ENCODE results near the gene GLS.
A peak's percentile ranks its signal among the peaks of the same experiment; 100 is the strongest.

Gene GLS

DNA sequence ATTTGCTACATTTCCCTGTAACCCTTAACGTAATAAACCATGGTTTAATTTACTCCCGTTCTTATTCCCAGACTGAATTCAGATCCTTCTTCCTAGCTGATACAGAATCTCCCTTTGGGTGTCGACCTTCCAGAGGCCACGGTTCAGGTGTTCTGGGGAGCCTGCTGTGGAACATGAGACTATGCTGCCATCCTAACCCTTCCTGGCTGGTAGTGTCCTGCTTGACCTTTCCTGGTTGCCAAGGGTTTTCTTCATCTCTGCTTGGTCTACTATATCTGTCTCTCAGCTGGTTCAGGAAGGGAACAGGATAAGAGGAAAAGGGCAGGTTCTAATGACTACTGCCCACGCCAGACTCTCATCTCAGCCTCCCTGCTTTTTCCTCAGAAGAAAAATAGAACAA is 96.9 kb downstream of the GLS start:
- no peaks in the 10 kb centered on the region for H3K27me3 ChIP-seq (ENCODE audit: insufficient read depth, low read length, poor library complexity, severe bottlenecking)
- peaks cover 74% of the 10 kb centered on the region; the same call in 1 of the 2 replicates for H3K36me3 ChIP-seq (ENCODE audit: insufficient read depth, low read length)
- no peaks in the 10 kb centered on the region for H3K9me3 ChIP-seq (ENCODE audit: insufficient read depth, low read depth, low read length)
- H3K4me3 ChIP-seq (ENCODE audit: low read length, poor library complexity, severe bottlenecking): no peak overlapping the region
- no peak overlapping the region for H3K4me2 ChIP-seq (ENCODE audit: low read depth, low read length, poor library complexity, severe bottlenecking)
- TF ChIP-seq CTCF (conservative IDR thresholded peaks at IDR 0.05; ENCODE audit: low read length) (no peak), EZH2phosphoT487 (IDR thresholded peaks at IDR 0.05; ENCODE audit: borderline replicate concordance) (no peak)
- peaks cover 38% of the 10 kb centered on the region for H3K4me1 ChIP-seq (ENCODE audit: insufficient read depth, low read length, poor library complexity, severe bottlenecking)
- no peaks in the 10 kb centered on the region for H4K20me1 ChIP-seq (ENCODE audit: insufficient read depth, low read length, poor library complexity, severe bottlenecking)
- 0 out of 2 replicates have a peak, but pooled peaks cover 6% of the 10 kb centered on the region for H3F3A ChIP-seq (ENCODE audit: low read depth)
- no peaks in the 10 kb centered on the region for H3K9me2 ChIP-seq (replicated peaks; ENCODE audit: low read depth, low read length)
- no peak overlapping the region for H2AFZ ChIP-seq (ENCODE audit: low read length)
- no peak overlapping the region for H3K9ac ChIP-seq (ENCODE audit: low read depth, low read length, poor library complexity, severe bottlenecking)
- no peaks in the 10 kb centered on the region for H3K79me2 ChIP-seq (ENCODE audit: insufficient read depth, low read length)

- Histone ChIP-seq H3K9me3 (ENCODE audit: insufficient read depth, low read depth, low read length) (no peaks in the 10 kb centered on the region), H4K20me1 (ENCODE audit: insufficient read depth, low read length, poor library complexity, severe bottlenecking) (no peaks in the 10 kb centered on the region), H3K9ac (ENCODE audit: low read depth, low read length, poor library complexity, severe bottlenecking) (no peak overlapping the region), H3F3A (ENCODE audit: low read depth) (0 out of 2 replicates have a peak, but pooled peaks cover 6% of the 10 kb centered on the region), H3K27me3 (ENCODE audit: insufficient read depth, low read length, poor library complexity, severe bottlenecking) (no peaks in the 10 kb centered on the region), H3K4me3 (ENCODE audit: low read length, poor library complexity, severe bottlenecking) (no peak overlapping the region), H3K9me2 (replicated peaks; ENCODE audit: low read depth, low read length) (no peaks in the 10 kb centered on the region), H3K4me2 (ENCODE audit: low read depth, low read length, poor library complexity, severe bottlenecking) (peak overlapping the region; percentile 80), H3K79me2 (ENCODE audit: insufficient read depth, low read length) (no peaks in the 10 kb centered on the region), H2AFZ (ENCODE audit: low read length) (no peak overlapping the region), H3K36me3 (ENCODE audit: insufficient read depth, low read length) (peaks cover 74% of the 10 kb centered on the region), H3K4me1 (ENCODE audit: insufficient read depth, low read length, poor library complexity, severe bottlenecking) (peaks cover 38% of the 10 kb centered on the region)
- TF ChIP-seq EZH2phosphoT487 (IDR thresholded peaks at IDR 0.05; ENCODE audit: borderline replicate concordance) (no peak), CTCF (conservative IDR thresholded peaks at IDR 0.05; ENCODE audit: low read length) (no peak)
These were observed 97.9 kb downstream of the GLS start for GRCh38 chr2:190978389-190979053.

- TF ChIP-seq EZH2phosphoT487 (IDR thresholded peaks at IDR 0.05; ENCODE audit: borderline replicate concordance): no peak
- no peak for TF ChIP-seq CTCF (conservative IDR thresholded peaks at IDR 0.05; ENCODE audit: low read length)
- H3K27me3 ChIP-seq (ENCODE audit: insufficient read depth, low read length, poor library complexity, severe bottlenecking): no peaks in the 10 kb centered on the region
- no peaks in the 10 kb centered on the region for H3K9me3 ChIP-seq (ENCODE audit: insufficient read depth, low read depth, low read length)
- H3K9ac ChIP-seq (ENCODE audit: low read depth, low read length, poor library complexity, severe bottlenecking): peak overlapping the region; percentile 65
- peak overlapping the region; percentile 65 for H3K4me3 ChIP-seq (ENCODE audit: low read length, poor library complexity, severe bottlenecking)
- no peaks in the 10 kb centered on the region for H4K20me1 ChIP-seq (ENCODE audit: insufficient read depth, low read length, poor library complexity, severe bottlenecking)
- peaks cover 38% of the 10 kb centered on the region for H3K4me1 ChIP-seq (ENCODE audit: insufficient read depth, low read length, poor library complexity, severe bottlenecking)
- H3K4me2 ChIP-seq (ENCODE audit: low read depth, low read length, poor library complexity, severe bottlenecking): peak overlapping the region; percentile 80
- peaks cover 74% of the 10 kb centered on the region for H3K36me3 ChIP-seq (ENCODE audit: insufficient read depth, low read length)
- H3K79me2 ChIP-seq (ENCODE audit: insufficient read depth, low read length): no peaks in the 10 kb centered on the region
- H3K9me2 ChIP-seq (replicated peaks; ENCODE audit: low read depth, low read length): no peaks in the 10 kb centered on the region
- 0 out of 2 replicates have a peak, but pooled peaks cover 6% of the 10 kb centered on the region for H3F3A ChIP-seq (ENCODE audit: low read depth)
- no peak overlapping the region for H2AFZ ChIP-seq (ENCODE audit: low read length)
These were observed 99.4 kb downstream of the GLS start for GRCh38 chr2:190979906-190980629.

All from Loucy (cell line).